Suprapubic skin (tissue), 4 donors: ENCODE measurements around the gene TYW5.

ENCODE experiments used
- POLR2A ChIP-seq, 2 donors: fragments of 450-650 bp; IDR thresholded peaks; one replicate each; pipeline ENCODE4 v1.6.1; 2017; ENCODE audit warnings: antibody characterized with exemption in 2 of 2, mild to moderate bottlenecking in 2 of 2, moderate library complexity in 2 of 2
- POLR2AphosphoS5 ChIP-seq, 3 donors: sonication (generic); formaldehyde crosslinking; IDR thresholded peaks; one replicate each; pipeline ENCODE4 v1.6.1; 2017; ENCODE audit warnings: antibody characterized with exemption in 3 of 3
- TF ChIP-seq, protein P1 (sequence below), 2 donors: fragments of 200-600 bp in 1 of 2; fragments of 450-650 bp in 1 of 2; sonication (generic) in 1 of 2; IDR thresholded peaks; one replicate each; pipeline ENCODE4 v1.5.1; 2016 to 2019; ENCODE audit warnings: antibody characterized with exemption in 2 of 2, mild to moderate bottlenecking in 1 of 2, moderate library complexity in 1 of 2

DNA sequence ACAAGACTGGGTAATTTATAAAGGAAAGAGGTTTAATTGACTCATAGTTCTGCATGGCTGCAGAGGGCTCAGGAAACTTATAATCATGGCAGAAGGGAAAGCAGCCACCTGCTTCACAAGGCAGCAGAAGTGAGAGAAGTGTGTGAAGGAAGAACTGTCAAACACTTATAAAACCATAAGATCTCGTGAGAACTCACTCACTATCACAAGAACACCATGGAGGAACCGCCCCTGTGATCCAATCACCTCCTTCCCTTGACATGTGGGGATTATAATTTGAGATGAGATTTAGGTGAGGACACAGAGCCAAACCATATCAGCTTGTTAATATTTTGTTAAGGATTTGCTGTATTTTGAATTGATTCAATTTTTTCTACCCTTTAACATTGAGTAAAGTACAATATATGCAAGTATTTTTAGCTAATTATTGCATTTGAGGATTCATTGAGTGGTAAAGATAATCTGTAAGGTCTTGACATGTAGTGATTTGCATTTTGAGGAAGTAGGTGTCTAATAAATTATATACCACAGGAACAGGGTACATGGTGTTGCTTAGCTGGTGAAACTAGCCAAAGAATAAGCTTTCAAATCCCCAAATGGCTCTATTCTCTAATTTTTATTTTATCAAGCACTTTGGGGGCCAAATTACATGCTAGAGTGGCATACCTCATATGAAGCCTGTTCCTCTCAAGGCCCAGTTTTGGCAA, 48.1 kb downstream of the TYW5 start:
- TF ChIP-seq, protein P1, sequence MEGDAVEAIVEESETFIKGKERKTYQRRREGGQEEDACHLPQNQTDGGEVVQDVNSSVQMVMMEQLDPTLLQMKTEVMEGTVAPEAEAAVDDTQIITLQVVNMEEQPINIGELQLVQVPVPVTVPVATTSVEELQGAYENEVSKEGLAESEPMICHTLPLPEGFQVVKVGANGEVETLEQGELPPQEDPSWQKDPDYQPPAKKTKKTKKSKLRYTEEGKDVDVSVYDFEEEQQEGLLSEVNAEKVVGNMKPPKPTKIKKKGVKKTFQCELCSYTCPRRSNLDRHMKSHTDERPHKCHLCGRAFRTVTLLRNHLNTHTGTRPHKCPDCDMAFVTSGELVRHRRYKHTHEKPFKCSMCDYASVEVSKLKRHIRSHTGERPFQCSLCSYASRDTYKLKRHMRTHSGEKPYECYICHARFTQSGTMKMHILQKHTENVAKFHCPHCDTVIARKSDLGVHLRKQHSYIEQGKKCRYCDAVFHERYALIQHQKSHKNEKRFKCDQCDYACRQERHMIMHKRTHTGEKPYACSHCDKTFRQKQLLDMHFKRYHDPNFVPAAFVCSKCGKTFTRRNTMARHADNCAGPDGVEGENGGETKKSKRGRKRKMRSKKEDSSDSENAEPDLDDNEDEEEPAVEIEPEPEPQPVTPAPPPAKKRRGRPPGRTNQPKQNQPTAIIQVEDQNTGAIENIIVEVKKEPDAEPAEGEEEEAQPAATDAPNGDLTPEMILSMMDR (IDR thresholded peaks at IDR 0.05) = no peak
- TF ChIP-seq POLR2AphosphoS5 (IDR thresholded peaks at IDR 0.05) (no peak), POLR2A (IDR thresholded peaks at IDR 0.05) (no peak)
